Epithelial cell of esophagus (primary cell): ENCODE results near the gene ACTA2.

ENCODE experiments used
- DNase-seq: peaks from one replicate; pipeline ENCODE4 v3.0.0; 2010; ENCODE audit warnings: low read depth
- H3K4me3 ChIP-seq: 2 replicates; pipeline ENCODE4 v1.5.1; 2011; ENCODE audit warnings: mild to moderate bottlenecking, low read length, control low read depth
- TF ChIP-seq, protein P1 (sequence below): IDR thresholded peaks from 2 replicates; pipeline ENCODE4 v1.5.1; 2011; ENCODE audit warnings: low read depth, mild to moderate bottlenecking, low read length, control low read depth, inconsistent platforms; ENCODE audit not compliant: insufficient read depth; ENCODE audit errors: missing control alignments

Gene ACTA2

DNA sequence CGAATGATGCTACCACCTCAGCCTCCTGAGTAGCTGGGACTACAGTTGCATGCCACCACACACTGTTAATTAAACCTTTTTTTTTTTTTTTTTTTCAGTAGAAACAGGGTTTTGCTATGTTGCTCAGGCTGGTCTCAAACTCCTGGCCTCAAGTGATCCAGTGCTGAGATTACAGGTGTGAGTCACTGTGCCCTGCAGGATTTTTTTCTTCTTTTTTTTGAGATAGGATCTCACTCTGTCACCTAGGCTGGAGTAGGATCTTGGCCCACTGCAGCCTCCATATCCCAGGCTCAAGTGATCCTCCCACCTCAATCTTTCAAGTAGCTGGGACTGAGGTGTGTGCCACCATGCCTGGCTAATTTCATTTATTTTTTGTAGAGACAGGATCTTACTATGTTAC lies 6.4 kb downstream of the ACTA2 start:
- H3K4me3 ChIP-seq, result no peak overlapping the region
- no peak for DNase-seq
- TF ChIP-seq, protein P1, sequence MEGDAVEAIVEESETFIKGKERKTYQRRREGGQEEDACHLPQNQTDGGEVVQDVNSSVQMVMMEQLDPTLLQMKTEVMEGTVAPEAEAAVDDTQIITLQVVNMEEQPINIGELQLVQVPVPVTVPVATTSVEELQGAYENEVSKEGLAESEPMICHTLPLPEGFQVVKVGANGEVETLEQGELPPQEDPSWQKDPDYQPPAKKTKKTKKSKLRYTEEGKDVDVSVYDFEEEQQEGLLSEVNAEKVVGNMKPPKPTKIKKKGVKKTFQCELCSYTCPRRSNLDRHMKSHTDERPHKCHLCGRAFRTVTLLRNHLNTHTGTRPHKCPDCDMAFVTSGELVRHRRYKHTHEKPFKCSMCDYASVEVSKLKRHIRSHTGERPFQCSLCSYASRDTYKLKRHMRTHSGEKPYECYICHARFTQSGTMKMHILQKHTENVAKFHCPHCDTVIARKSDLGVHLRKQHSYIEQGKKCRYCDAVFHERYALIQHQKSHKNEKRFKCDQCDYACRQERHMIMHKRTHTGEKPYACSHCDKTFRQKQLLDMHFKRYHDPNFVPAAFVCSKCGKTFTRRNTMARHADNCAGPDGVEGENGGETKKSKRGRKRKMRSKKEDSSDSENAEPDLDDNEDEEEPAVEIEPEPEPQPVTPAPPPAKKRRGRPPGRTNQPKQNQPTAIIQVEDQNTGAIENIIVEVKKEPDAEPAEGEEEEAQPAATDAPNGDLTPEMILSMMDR, result no peak

DNA sequence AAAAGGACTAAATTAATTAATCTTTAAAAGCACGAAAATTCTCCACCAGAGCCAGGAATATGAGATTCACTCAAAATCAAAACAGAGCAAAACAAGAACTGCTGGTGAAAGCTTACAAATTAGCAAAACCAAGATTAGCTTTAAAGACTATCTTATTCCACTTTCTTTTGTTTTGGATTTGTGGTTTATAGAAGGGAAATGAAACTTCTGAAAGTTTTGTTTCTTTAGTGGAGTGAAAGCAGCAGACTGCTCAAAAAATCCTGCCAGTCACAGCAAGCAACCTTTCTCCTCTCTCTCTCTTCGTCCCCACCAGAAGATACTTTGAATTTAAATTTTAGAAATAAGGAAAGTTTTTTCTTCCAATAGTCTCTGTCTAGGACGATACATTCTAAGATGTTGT lies 7.8 kb downstream of the ACTA2 start:
- TF ChIP-seq, protein P1, result no peak
- H3K4me3 ChIP-seq, result no peak overlapping the region
- no peak for DNase-seq

DNA sequence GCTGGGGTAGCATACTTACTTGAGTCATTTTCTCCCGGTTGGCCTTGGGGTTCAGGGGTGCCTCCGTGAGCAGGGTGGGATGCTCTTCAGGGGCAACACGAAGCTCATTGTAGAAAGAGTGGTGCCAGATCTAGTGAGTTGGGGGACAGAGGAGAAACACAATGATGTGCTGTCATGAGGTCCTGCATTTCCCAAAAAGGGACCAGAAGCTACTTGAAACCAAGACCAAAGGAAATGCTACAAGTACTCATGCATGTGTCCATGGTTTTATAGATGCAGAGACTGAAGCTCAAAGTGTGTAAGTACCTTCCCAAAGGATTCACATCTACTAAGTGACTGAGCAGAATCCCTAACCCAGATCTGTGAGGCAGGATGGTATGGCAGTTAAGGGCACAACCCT lies 8.8 kb downstream of the ACTA2 start:
- no peak overlapping the region for H3K4me3 ChIP-seq
- DNase-seq, result no peak
- TF ChIP-seq, protein P1, result no peak

DNA sequence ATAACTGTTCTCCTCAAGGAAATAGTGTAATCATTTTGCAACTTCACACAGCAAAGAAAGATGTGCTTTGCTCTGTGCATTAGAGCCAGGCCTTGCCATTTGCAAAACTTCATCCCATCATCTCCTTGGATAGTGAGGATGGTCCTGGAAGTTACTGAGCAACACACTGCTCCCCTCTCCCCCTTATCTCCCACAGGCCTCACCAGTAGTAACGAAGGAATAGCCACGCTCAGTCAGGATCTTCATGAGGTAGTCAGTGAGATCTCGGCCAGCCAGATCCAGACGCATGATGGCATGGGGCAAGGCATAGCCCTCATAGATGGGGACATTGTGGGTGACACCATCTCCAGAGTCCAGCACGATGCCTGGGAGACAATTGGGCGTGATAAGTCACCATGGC lies 11.5 kb downstream of the ACTA2 start:
- no peak overlapping the region for H3K4me3 ChIP-seq
- no peak for DNase-seq
- TF ChIP-seq, protein P1, result no peak

DNA sequence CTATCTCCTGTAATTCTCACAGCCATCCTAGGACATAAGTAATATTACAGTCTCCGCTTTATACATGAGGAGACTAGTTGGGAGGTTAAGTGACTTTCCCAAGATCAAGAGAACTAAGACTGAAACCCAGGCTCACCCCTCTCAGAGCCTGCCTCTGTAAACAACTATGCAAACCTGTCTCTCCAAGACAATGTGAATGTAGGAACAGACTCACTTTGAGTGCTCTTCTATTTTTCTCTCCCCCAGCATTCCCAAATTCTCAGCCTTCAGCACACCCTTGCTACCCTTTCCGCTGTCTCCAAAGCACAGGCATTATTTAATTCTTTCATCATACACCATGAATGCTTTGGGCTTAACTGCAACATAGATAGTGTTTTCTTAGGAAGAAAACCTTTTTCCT lies 13.6 kb downstream of the ACTA2 start:
- TF ChIP-seq, protein P1, result no peak
- no peak for DNase-seq
- H3K4me3 ChIP-seq, result no peak overlapping the region

DNA sequence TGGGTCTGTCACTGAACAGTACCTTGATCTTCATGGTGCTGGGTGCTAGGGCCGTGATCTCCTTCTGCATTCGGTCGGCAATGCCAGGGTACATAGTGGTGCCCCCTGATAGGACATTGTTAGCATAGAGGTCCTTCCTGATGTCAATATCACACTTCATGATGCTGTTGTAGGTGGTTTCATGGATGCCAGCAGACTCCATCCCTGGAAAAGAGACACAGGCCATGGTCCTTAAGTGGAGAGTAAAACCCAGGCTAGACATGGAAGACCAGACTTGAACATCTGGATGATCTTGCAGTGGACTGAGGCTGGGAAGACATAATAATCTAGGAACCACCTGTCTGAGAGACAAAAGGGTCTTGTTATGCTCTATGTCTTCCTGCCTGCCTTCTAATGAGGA lies 14.5 kb downstream of the ACTA2 start:
- TF ChIP-seq, protein P1, result no peak
- no peak overlapping the region for H3K4me3 ChIP-seq
- no peak for DNase-seq

DNA sequence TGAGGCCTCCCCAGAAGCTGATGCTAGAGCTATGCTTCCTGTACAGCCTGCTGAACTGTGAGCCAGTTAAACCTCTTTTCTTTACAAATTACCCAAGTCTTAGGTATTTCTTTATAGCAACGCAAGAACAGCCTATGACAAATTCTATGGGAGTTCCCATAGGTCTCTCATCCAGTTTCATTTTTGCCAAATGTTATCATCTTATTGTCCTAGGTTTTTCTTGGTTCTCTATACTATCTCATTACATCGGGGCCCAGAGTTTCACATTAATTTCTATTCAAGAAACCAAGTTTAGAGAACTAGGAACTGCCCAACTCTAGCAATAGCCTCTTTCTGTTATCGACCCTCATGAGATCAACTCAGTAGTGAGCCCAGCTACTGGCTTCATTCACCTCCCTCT lies 15.9 kb downstream of the ACTA2 start:
- no peak overlapping the region for H3K4me3 ChIP-seq
- TF ChIP-seq, protein P1, result no peak
- DNase-seq, result no peak
